NCI-H146 (cell line): ENCODE data around the gene STOM.
"Not testable (repeated sequence)": the region's sequence is repeated elsewhere in the genome, so short reads cannot be mapped to it uniquely, and the experiment has no call there.

Experiments used
- DNase-seq: peaks from one replicate; lab custom pipeline; 2025; lab: John Stamatoyannopoulos, UW

STOM gene, protein sequence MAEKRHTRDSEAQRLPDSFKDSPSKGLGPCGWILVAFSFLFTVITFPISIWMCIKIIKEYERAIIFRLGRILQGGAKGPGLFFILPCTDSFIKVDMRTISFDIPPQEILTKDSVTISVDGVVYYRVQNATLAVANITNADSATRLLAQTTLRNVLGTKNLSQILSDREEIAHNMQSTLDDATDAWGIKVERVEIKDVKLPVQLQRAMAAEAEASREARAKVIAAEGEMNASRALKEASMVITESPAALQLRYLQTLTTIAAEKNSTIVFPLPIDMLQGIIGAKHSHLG

DNA sequence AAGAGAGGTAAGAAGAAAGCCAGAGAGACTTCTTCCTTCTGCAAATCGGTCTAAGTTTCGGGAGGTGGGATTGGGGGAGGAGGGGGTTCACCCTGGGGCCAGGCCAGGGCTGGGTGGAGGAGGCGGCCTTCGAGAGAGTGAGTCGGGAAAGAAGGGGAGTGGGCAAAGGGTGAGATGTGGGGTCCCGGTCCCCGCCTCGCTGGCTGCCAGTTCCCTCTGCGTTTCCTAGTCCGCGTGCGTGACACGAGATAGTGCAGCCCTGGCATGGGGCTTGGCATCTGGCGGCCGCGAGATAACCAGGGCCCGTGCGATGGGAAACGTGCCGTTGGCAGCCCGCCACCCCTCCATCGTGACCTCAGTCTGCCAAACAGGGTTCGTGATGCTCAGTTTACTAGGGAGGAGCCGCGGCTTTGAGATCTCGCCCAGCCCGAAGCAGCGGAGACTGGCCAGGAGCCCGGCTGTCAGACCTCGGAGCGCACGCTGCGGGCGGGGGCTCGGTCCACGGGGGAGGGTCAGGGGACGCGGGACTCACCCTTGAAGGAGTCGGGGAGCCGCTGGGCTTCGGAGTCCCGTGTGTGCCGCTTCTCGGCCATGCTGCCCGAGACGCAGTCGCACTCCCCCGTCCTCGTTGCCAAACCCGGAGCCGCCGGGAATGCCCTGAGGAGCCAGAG lies at the start of gene STOM:
TSS of gene STOM (minus strand) at position 656 of the 671 bp plus-strand sequence. CDS start at position 593, 63 bp downstream.
- DNase-seq = peak; percentile 4

DNA sequence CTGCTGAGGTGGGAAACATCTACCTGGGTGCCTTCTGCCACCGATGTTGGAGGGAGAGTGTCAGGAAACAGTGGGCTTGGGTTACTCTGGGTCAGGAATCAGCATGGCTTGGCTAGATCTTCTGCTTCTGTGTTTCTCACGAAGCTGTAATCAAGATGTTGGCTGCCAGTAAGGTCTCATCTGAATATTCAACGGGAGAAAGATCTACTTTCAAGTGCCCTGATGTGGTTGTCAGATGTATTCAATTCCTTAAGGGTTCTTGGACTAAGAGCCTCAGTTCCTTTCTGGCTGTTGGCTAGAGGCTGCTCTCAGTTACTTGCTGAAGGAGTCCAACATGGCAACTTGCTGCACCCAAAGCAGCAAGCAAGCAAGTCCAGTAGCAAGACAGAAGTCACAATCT lies 41.9 kb upstream of the STOM start:
- no peak for DNase-seq

DNA sequence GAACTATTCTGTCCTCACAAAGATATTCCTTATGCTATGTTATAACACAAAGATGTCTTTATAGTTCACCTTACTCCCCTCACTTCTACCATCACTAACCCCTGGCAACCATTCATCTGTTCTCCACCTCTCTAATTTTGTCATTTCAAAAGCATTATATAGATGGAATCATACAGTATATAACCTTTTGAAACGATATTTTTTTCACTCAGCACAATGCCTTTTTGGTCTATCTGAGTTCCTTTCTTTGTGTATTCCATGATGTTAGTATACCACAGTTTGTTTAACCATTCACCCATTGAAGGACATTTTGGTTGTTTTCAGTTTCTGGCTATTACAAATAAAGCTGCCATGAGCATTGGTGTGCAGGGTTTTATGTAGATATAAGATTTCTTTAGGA lies 35.8 kb upstream of the STOM start:
- DNase-seq = no peak

GRCh38 chr9:121404906-121405305 lies 34.9 kb upstream of the STOM start:
- no peak for DNase-seq

- DNase-seq = peak; percentile 39
These were observed 30.0 kb upstream of the STOM start for GRCh38 chr9:121399883-121400607.

GRCh38 chr9:121399126-121399882 lies 29.3 kb upstream of the STOM start:
- DNase-seq = no peak

DNA sequence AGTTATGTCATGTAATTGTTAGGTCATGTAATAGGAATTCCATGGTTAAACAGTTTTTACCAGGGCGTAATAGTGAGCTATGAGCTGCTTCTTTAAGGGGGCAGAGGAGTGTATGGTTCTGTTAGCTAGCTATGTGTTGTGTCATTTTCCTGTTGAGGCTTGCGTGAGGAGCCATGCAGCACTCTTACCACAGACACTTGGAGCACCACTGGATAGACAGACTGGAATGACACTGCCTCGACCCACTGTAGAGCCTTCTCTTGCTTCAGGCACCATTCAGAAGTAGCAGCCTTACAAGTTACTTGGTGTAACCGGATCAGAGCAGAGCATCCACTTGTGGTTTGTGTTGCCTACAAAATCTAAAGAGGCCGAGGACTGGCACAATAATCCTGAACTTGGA lies 28.3 kb upstream of the STOM start:
- DNase-seq = no peak

DNA sequence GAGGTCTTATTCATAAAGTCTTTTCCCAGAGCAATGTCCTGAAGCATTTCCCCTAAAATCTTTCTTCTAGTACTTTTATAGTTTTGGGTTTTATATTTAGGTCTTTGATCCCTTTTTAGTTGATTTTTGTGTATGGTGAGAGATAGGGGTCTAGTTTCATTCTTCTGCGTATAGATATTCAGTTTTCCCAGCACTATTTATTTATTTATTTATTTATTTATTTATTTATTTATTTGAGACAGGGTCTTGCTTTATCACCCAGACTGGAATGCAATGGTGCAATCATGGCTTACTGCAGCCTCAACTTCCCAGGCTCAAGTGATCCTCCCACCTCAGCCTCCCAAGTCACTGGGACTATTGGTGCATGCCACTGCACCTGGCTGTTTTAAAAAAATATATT lies 27.2 kb upstream of the STOM start:
- DNase-seq = not testable (repeated sequence)

DNA sequence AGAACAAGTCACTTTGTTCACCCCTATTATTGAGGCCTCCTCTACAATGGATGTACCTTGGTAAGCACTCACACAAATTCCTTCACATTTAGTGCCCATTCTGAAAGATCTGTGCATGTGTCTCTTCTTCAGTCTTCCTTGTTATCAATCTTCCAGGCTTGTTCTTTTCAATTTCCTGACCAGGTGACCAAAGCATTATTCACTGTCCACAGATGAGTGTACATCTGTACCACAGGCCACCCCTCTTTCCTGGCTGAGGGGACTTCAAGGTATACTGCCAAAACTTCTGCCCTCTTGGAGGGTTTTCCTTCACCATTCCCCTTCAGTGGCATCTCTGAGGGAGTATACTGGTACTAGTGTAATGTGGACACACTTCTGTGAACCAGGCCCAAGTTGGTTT lies 25.5 kb upstream of the STOM start:
- DNase-seq = no peak

- no peak for DNase-seq
These were observed 24.2 kb upstream of the STOM start for GRCh38 chr9:121394292-121394691.

DNA sequence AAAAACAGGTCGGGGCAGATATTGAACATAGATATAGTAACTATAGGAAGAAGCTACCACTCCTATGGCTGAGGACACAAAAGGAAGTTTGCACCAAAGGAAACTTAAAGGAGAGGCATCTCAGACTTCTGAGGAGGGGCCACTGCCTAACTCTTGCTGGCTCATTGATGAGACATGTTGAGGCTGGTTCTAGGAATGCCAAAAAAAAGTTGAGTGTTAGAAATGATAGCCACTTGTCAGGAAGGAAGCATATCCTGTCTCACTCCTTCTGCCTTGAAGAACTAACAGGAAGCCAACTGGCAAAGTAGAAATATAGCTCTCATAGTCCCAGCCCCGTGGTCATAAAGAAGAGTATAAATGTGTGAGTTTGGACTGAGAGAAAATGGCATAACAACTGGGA lies 23.3 kb upstream of the STOM start:
- DNase-seq = no peak

- no peak for DNase-seq
These were observed 20.3 kb upstream of the STOM start for GRCh38 chr9:121390372-121390771.

DNA sequence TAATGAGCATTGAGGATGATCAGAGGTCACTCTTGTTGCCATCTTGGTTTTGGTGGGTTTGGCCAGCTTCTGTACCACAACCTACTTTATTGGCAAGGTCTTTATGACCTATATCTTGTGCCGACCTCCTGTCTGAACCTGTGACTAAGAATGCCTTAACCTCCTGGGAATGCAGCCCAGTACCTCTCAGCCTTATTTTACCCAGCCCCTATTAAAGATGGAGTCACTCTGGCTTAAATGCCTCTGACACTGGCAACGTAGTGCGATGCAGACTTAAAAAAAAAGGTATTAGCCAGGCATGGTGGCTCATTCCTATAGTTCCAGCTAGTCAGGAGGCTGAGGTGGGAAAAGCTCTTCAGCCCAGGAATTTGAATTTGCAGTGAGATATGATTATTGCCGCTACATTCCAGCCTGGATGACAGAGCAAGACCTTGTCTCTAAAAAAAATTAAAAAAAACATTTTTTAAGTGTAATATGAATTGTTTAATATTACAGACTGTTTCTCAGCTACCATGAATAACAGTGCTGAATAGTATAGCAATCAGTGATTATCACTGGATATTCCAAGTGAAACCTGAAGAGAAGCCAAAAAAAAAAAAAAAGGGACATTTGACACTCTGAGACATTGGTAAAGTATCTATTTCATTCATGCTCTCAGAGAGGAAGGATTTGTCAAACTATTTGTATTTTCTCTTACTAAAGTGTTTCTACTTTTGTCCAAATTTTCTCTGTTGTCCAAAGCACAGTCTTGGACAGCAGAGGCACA lies 18.3 kb upstream of the STOM start:
- no peak for DNase-seq

DNA sequence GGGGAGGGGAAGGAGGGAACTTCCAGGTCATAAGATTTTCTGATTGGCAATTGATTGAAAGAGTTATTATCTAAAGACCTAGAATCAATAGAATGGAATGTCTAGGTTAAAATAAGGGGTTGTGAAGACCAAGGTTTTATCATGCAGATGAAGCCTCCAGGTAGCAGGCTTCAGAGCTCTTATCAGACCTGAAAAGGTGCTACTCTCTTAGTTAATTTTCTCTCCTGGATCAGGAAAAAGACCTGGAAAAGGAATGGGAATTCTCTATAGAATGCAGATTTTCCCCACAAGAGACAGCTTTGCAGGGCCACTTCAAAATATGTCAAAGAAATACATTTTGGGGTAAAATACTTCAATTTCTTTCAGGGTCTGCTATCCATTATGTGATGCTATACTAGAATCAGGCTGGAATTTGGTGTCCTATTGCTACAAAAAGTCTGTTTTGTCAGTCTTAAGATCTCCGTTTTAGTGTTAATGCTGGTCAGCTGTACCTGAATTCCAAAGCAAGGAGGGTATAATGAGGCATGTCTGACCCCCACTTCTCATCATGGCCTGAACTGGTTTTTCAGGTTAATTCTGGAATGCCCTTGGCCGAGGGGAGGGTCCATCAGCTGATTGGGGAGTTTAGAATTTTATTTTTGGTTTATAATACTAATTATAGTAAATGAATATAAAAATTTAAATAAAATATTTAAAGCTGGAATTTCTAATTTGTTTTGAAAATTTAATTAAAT lies 16.6 kb upstream of the STOM start:
- DNase-seq = no peak

GRCh38 chr9:121383715-121384114 lies 13.7 kb upstream of the STOM start:
- DNase-seq = no peak

- DNase-seq = no peak
These were observed 10.8 kb upstream of the STOM start for GRCh38 chr9:121380846-121381245.

DNA sequence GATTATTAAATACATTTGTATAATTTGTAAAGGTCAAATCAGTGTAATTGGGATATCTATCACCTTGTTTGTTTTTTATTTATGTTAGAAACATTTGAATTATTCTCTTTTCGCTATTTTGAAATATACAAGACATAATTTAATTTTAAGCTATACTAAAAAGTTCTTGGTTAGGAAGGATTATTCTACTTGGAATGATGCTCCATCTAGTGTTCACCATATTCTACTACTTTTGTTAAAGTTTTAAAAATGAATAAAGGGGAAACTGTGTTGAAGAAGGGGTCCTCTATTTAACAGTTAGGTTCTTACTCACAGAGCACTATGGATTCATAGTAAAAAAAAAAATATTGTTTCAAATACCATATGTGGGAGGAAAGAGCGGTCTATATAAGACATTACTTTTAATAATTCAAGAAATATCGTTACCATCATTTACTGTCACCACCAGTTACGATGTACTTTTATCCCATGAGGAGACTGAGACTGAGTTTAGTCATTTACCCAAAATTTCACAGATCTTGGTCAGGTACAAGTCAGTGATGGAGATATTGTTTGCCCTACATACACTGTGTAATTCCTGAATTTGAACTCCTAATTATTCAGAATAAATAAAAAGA lies 6.3 kb upstream of the STOM start:
- no peak for DNase-seq

GRCh38 chr9:121373011-121373729 lies 3.1 kb upstream of the STOM start:
- DNase-seq = no peak

DNA sequence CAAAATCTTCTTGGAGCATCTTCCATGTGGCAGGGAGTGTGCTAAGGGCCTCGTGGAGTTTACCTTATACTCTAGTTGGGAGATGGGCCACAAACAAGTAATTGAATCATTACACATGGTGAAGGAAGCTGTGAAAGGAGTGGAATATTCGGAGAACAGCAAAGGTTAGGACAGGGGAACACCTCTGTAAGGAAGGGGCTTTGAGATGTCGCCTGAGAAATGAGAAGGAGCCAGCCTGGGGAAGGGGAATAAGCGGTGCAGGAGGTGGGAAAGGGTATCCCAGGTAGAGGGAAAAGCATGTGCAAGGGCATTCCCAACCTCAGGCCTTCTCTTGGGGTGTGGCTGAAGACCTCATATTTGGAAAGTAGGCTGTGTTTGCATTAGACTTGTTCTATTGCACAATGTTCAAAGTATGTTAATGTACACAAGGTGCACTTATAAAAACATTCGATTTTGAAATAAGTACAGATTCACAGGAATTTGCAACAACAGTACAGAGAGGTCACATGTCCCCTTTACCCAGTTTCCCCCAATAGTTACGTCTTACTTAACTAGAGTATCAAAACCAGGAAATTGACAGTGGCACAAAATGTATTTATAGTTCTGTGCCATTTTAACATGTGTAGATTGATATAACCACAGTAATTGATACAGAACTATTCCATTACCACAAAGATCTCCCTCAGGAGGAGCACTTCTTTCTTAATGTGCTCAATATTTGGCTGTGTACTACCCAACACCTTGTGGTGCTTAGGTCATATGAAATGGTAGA lies 2.4 kb upstream of the STOM start:
- DNase-seq = no peak
